GM18858 (cell line): ENCODE results near the gene ZFAND2A.
"Not testable (repeated sequence)": the region's sequence is repeated elsewhere in the genome, so short reads cannot be mapped to it uniquely, and the experiment has no call there.

Source experiments
- ATAC-seq: cut with Tn5 transposase; IDR thresholded peaks from one replicate; pipeline ENCODE4 v1.9.1; 2021; ENCODE audit not compliant: unreplicated experiment

The ZFAND2A gene

DNA sequence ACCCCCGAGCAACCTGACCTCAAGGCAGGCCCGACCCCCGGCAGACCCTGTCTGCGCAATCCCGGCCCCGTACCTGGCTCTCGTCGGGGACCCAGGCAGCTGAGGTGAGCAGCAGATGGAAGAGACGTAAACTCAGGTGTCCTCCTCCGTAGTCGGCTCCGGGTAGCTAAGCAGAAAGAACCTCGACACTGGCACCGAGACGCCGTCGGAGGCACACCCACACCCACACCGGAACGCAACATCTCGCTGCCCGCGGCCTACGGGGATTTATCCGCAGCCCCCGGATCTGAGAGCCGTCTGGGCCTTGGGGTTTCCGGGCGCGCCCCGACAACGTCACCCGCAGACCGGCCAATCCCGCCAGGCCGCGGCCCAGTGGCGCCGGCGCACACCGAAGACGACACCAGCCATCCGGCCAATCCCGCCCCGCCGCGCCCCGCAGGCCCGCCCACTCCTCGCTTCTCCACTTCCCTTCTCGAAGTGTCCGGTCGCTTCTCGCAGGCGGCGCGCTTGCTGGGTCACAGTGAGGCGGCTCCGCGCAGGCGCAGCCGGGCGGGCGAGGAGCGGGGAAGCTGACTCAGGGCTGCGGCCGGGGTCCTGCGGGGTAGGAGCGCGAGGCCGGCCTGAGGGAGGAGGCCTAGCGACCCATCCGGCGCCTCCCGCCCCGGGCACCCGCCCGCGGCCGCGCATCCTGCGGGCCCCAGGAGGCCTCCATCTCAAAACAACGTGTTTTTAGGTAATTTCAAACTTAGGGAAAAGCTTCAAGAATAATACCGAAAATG lies at the start of gene ZFAND2A:
Gene ZFAND2A, minus strand, starts transcription at position 306 of the 779 bp plus-strand sequence. CDS start 1,984 bp downstream, outside the sequence.
- ATAC-seq, result peak; percentile 84

DNA sequence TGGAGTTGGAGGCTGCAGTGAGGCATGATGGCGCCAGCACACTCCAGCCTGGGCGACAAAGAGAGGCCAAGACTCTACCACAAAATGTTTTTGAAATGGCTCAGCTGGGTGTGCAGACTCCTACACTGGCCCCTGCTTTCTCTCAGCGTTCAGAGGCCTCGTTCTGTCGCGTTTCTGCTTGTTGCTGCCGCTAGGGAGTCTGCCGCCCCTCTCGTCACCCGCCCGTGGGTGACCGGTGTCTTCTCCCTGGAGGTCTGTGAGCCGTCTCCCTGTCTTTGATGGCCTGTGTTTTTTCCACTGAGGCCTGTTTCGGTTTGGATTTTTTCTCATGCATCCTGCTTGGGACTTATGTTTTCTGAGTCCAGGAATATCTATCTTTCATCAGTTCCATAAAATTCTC lies 49.1 kb upstream of the ZFAND2A start:
- ATAC-seq, result no peak

- ATAC-seq, result not testable (repeated sequence)
Measured at GRCh38 chr7:1205742-1206141, 45.7 kb upstream of the ZFAND2A start.

DNA sequence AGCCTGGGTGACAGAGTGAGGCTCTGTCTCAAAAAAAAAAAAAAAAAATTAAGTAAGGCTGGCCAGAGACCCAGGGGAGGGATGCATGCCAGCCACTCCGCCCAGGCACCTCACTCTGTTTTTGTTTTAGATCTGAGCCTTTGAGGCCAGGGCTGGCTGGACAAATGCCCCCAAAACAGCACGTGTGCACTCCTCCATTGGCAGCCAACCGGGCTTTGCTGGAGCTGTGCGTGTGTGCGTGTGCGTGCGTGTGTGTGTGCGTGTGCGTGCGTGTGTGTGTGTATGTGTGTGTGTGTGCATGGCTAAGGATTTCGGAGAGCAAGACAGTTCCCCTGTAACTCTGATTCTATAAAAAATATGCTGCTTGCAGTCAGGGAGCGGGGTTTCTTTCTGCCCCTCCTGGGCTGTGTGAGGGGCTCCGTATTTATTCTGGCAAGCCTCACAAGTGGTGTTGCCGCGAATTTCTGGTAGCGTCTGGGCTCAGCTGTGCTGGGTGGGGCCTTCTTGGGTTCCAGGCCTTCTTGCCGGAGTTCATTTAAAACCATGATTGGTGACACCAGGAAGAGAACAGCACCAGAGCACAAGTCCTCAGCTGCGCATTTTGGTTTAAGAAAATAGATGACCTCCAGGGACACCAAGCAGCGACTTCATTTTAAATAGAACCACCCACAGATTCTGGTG lies 44.6 kb upstream of the ZFAND2A start:
- ATAC-seq, result no peak

DNA sequence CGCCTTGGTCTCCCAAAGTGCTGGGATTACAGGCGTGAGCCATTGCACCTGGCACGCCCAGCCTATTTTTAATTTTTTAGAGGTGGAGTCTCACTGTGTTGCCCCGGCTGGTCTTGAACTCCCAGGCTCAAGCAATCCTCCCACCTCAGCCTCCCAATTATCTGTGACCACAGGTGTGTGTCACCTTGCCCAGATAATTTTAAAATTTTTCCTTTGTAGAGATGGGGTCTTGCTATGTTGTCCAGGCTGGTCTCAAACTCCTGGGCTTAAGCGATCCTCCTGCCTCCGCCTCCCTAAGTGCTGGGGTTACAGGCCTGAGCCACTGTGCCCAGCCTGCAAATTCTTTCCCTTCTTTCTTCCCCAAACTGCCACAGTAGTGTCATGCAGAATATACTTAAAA lies 42.9 kb upstream of the ZFAND2A start:
- not testable (repeated sequence) for ATAC-seq

DNA sequence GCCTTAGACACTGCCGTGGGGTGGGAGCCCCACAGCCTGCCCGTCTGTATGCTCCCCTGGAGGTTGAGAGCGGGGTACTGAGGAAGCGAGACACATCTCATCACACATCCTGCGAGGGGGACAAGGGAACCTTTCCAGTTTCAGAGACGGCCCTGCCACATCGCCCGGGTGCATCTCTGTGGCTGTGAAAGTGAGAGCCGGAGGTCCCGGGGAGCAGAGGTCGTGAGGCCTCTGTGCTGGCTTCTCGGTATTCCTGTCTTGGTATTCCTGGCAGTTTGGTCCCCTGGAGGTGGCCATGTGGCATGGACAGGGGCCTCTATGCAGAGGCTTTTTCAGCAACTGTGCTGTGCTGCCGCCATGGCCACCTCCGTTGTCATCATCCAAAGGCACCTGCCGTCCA lies 41.9 kb upstream of the ZFAND2A start:
- no peak for ATAC-seq

DNA sequence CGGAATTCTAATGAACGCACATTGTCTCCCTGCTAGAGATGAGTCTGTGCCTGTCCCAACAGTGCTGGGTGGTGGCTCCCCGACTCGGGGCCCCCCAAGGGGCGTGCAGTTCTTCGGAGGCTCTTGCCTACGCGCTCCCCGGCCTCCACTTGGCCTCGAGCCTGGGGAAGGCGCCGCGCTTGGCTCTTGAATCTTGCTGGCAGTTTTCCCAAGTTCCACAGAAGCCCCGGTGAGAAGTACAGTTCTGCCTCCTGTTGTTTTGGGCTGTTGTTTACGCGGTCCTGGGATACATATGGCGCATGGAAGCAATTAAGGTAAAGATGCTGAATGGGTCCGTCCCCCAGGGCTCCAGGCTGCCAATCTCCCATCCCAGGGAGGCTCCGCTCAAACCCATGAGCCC lies 40.0 kb upstream of the ZFAND2A start:
- ATAC-seq, result no peak

- no peak for ATAC-seq
Measured at GRCh38 chr7:1197997-1198625, 38.1 kb upstream of the ZFAND2A start.

GRCh38 chr7:1196950-1197349 lies 37.0 kb upstream of the ZFAND2A start:
- no peak for ATAC-seq

- not testable (repeated sequence) for ATAC-seq
Measured at GRCh38 chr7:1196441-1196840, 36.4 kb upstream of the ZFAND2A start.

DNA sequence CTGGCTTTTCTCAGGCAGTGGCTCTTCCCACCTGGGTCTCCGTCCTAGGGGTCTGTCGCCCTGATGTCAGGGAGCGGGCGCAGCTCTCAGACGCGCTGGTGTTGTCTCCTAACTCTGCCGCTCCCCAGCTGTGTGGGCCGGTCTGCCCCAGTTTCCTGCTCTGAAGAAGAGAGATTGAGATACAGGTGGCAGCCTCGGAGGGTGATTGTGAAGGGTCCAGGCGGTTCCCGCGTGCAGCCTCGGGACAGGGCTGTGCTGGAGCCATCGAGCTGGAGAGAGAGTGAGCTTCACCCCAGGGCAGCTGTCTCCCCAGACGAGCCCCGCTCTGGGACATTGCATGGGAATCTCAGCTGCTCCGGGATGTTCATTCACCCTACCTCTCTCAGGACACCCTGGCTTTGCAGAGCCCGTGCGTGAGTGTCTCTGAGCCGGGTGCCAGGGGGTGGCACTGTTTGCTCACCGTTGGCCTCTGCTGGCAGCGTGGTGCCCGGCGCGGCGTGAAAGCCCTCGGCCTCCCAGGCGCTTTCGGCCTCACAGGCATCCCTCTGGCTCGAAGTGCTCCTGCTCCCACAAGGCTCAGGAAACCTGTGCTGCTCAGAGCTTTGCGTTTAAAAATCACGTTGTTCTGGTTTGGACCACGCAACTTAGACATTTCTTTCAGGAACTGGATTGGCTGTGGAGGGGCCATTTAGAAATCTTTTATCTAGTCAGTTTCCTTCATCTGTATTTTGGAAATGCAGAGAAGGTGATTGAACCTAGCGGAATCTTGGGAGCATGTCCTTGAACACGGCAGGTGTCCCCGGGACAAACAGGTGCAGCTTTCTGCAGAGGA lies 33.8 kb upstream of the ZFAND2A start:
- ATAC-seq, result no peak

GRCh38 chr7:1192171-1192676 lies 32.2 kb upstream of the ZFAND2A start:
- ATAC-seq, result no peak

DNA sequence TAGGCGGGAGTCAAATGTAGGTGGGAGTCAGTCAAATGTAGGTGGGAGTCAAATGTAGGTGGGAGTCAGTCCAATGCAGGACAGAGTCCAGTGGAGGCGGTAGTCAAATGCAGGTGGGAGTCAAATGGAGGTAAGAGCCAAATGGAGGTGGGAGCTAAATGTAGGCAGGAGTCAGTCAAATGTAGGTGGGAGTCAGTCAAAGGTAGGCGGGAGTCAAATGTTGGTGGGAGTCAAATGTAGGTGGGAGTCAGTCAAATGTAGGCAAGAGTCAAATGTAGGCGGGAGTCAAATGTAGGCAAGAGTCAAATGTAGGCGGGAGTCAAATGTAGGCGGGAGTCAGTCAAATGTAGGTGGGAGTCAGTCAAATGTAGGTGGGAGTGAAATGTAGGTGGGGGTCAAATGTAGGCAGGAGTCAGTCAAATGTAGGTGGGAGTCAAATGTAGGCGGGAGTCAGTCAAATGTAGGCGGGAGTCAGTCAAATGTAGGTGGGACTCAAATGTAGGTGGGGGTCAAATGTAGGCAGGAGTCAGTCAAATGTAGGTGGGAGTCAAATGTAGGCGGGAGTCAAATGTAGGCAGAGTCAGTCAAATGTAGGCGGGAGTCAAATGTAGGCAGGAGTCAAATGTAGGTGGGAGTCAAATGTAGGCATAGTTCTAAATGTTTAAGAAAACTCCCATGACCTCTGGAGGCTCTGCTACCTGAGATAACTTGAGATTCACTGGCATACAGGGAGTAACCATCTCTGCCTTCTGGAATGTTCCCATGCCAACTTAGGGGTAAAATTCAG lies 30.2 kb upstream of the ZFAND2A start:
- no peak for ATAC-seq

- no peak for ATAC-seq
Measured at GRCh38 chr7:1188720-1189294, 28.8 kb upstream of the ZFAND2A start.

DNA sequence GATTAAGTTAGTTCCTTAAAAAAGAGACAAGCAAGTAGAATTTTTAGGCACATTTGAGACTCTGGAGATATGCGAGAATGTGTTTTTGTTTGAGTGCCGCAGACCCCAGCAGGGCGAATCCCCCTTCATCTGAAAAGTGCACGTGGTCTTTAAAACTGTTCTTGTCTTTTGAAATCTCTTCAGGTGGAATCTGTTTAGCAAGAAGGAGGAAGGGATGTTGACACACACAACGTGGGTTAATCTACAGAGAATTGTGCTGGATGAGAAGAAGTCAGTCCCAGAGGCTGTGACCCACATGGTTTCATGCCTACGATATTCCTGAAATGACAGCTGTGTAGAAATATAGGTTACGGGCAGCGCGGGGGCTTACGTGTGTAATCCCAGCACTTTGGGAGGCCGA lies 27.1 kb upstream of the ZFAND2A start:
- ATAC-seq, result no peak

DNA sequence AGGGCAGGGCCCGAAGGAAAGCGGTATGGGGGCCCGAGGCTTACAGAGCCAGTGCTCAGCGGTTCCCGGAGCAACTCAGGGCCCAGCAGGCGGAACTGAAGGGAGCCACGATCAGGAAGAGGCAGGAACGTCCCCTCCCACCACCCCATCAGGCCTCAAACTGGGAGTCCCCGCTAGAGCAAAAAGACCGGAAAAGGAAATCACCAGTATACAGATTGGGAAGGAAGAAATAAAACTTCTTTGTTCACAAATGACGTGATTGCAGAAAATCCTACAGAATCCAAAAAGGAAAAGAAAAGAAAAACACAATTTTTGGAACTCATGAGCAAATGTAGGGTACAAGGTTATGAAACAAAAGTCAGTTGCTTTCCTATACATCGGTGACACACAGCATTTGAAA lies 21.6 kb upstream of the ZFAND2A start:
- no peak for ATAC-seq

GRCh38 chr7:1181031-1181430 lies 21.0 kb upstream of the ZFAND2A start:
- ATAC-seq, result no peak

GRCh38 chr7:1176891-1177373 lies 16.9 kb upstream of the ZFAND2A start:
- ATAC-seq, result no peak

GRCh38 chr7:1175967-1176851 lies 16.2 kb upstream of the ZFAND2A start:
- ATAC-seq, result no peak
